Neural cell (in vitro differentiated cells): ENCODE results near the gene LRBA.

Experiments used
- CTCF ChIP-seq: fragments of 450-650 bp; IDR thresholded peaks from 2 replicates; pipeline ENCODE4 v1.5.1; 2014; ENCODE audit warnings: antibody characterized with exemption, mild to moderate bottlenecking, moderate library complexity; ENCODE audit not compliant: poor library complexity, severe bottlenecking
- EP300 ChIP-seq: fragments of 450-650 bp; conservative IDR thresholded peaks from 2 replicates; pipeline ENCODE4 v1.6.1; 2014; ENCODE audit warnings: antibody characterized with exemption, mild to moderate bottlenecking, moderate library complexity; ENCODE audit not compliant: poor library complexity, severe bottlenecking
- EZH2 ChIP-seq: fragments of 200-600, 300-800 bp; shearing (Covaris generic), sonication (generic); IDR thresholded peaks from 2 replicates; pipeline ENCODE4 v1.6.1; 2014; ENCODE audit warnings: antibody characterized with exemption, low read length, borderline replicate concordance, mild to moderate bottlenecking; ENCODE audit not compliant: insufficient read depth, poor library complexity, severe bottlenecking
- MXI1 ChIP-seq: fragments of 450-650 bp; conservative IDR thresholded peaks from 2 replicates; pipeline ENCODE4 v1.6.1; 2014; ENCODE audit warnings: antibody characterized with exemption, mild to moderate bottlenecking; ENCODE audit not compliant: poor library complexity, severe bottlenecking
- POLR2AphosphoS5 ChIP-seq: IDR thresholded peaks from 2 replicates; pipeline ENCODE4 v1.6.1; 2012
- REST ChIP-seq: IDR thresholded peaks from 2 replicates; pipeline ENCODE4 v1.6.1; 2012; ENCODE audit warnings: borderline replicate concordance
- SMC3 ChIP-seq: fragments of 450-650 bp; conservative IDR thresholded peaks from 2 replicates; pipeline ENCODE4 v1.6.1; 2014; ENCODE audit warnings: antibody characterized with exemption, mild to moderate bottlenecking, moderate library complexity; ENCODE audit not compliant: poor library complexity

GRCh38 chr4:150247184-150247583, 767.9 kb downstream of the LRBA start:
- TF ChIP-seq CTCF (no peak), REST (no peak), EZH2 (no peak), MXI1 (no peak), SMC3 (no peak), EP300 (no peak), POLR2AphosphoS5 (no peak)
